Dermis blood vessel endothelial cell (primary cell): ENCODE measurements around the gene KANK3. TPM values are rescaled to one million over a fixed set of nuclear protein-coding genes. Genes with fewer than 3 reads are reported as not detected.
A peak's percentile ranks its signal among the peaks of the same experiment; 100 is the strongest.
"Not testable (repeated sequence)": the region's sequence is repeated elsewhere in the genome, so short reads cannot be mapped to it uniquely, and the experiment has no call there.

Experiments used
- DNase-seq: peaks from one replicate; pipeline ENCODE4 v3.0.0; 2010
- total RNA-seq: library from RNA; depleted of rRNA; stranded (reverse); fragments of >200 nt; gene quantifications from 2 replicates; pipeline ENCODE4 v1.2.3, GENCODE V29; 2014

KANK3 gene
- 156 and 179 TPM in 2 replicates for total RNA-seq

- DNase-seq = peak; percentile 99
Observed at GRCh38 chr19:8342684-8343482, at the start of gene KANK3. KANK3 (minus strand) TSS chr19:8343262; CDS start chr19:8337828, 5,434 bp downstream.

- peak; percentile 63 for DNase-seq
Observed at GRCh38 chr19:8392017-8392591, 49.0 kb upstream of the KANK3 start.

- no peak for DNase-seq
Observed at GRCh38 chr19:8391198-8392016, 48.3 kb upstream of the KANK3 start.

- peak; percentile 97 for DNase-seq
Observed at GRCh38 chr19:8390617-8390981, 47.5 kb upstream of the KANK3 start.

- DNase-seq = peak; percentile 100
Observed at GRCh38 chr19:8389891-8390616, 47.0 kb upstream of the KANK3 start, which contains the start of gene RAB11B. RAB11B (plus strand) TSS chr19:8390360; CDS start chr19:8390417, 57 bp downstream.

- no peak for DNase-seq
Observed at GRCh38 chr19:8388612-8388958, 45.5 kb upstream of the KANK3 start.

- DNase-seq = no peak
Observed at GRCh38 chr19:8387688-8388611, 44.9 kb upstream of the KANK3 start.

GRCh38 chr19:8386990-8387389 is 43.9 kb upstream of the KANK3 start:
- no peak for DNase-seq

GRCh38 chr19:8386419-8386818 is 43.4 kb upstream of the KANK3 start:
- DNase-seq = not testable (repeated sequence)

- not testable (repeated sequence) for DNase-seq
Observed at GRCh38 chr19:8385566-8385965, 42.5 kb upstream of the KANK3 start.

- DNase-seq = not testable (repeated sequence)
Observed at GRCh38 chr19:8385103-8385502, 42.0 kb upstream of the KANK3 start.

GRCh38 chr19:8384569-8384968 is 41.5 kb upstream of the KANK3 start:
- not testable (repeated sequence) for DNase-seq

GRCh38 chr19:8379156-8379891 is 36.3 kb upstream of the KANK3 start:
- DNase-seq = not testable (repeated sequence)

- no peak for DNase-seq
Observed at GRCh38 chr19:8377598-8377997, 34.5 kb upstream of the KANK3 start.

GRCh38 chr19:8376373-8376974 is 33.4 kb upstream of the KANK3 start:
- DNase-seq = not testable (repeated sequence)

- not testable (repeated sequence) for DNase-seq
Observed at GRCh38 chr19:8375766-8376165, 32.7 kb upstream of the KANK3 start.

- no peak for DNase-seq
Observed at GRCh38 chr19:8373867-8374813, 31.1 kb upstream of the KANK3 start.

GRCh38 chr19:8371011-8371804 is 28.1 kb upstream of the KANK3 start:
- peak; percentile 7 for DNase-seq
